ENCODE data around the gene THAP7.

Gene THAP7

DNA sequence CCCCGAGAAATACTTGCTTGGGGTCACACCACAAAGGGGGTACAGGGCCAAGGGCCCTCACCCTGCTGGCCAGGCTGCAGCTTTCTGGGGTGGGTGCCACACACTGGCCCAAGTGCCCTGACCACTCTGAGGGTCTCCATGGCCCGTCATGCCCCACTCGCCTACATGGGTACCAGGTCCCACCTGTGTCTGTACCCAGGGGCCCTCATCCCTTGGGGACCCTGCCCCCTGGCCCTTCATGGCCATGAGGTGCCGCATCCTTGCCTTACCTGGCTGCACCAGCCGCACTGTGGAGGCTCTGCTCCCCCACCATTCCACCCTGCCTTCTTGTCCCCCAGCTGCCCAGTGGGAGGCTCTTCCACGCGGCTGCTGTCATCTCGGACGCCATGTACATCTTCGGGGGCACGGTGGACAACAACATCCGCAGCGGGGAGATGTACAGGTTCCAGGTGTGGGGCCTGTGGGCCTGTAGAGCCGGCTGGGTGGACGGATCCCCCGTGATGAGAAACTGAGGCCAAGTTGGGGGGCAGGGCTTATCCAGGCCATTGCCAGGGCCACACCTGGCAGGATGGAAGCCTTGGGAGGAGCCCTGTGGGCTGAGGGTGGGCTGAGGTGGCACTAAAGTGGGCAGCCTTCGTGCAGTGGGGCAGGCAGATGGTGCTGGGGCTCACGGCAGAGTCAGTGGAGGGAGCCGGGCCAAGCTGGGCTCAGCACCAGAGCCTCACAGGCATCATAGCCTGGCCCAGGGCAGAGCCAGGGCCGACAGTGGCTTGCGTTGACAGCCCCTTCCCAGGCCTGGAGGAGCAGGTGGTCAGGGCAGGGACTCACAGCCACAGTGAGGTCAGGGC, 9.2 kb downstream of the THAP7 start:
- no peak for DNase-seq

DNA sequence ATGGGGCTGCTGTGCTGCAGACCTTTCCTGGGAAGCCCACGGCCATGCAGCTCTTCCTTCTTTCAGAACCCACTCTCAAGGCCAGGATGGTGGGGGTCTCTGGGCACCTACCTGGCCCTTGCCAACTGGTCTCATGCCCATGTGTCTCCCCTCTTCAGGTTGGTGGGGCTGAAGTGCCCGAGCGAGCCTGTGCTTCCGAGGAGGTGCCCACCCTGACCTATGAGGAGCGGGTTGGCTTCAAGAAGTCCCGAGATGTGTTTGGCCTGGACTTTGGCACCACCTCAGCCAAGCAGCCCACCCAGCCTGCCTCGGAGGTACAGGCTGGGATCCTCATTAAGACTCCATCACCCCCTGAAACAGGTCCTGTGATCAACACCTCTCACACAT, 9.9 kb downstream of the THAP7 start:
- DNase-seq, result no peak

DNA sequence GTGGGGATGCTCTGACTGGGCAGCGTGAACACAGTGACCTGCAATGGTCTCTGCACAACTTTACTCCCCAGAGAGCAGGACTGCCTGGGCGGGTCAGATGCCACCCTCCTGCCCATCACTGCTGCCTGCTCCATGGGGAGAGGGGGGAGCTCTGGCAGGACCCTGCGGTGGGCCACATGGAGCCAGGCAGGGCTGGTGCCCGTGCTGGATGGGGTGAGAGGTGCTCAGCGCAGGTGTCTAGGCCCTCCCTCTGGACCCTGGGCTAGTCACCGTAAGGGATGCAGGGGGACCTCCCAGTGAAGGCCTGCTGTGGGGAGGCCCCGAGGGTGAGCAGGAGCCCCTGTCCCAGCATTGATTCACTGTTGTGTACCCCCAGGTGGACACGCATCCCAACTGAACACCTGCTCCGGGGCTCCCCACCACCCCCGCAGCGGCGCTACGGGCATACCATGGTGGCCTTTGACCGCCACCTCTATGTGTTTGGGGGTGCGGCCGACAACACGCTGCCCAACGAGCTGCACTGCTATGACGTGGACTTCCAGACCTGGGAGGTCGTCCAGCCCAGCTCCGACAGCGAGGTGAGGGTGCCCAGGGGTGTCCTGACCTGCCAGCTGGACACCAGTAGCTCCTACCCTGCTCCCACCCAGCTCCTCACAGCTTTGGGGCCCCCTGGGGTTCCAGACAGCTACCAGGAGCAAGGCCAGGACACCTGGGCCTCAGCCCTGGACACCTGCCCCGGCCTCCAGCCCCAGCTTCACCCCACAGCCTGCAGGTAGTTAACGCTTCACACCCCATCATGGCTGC, 10.5 kb downstream of the THAP7 start:
- no peak for DNase-seq

DNA sequence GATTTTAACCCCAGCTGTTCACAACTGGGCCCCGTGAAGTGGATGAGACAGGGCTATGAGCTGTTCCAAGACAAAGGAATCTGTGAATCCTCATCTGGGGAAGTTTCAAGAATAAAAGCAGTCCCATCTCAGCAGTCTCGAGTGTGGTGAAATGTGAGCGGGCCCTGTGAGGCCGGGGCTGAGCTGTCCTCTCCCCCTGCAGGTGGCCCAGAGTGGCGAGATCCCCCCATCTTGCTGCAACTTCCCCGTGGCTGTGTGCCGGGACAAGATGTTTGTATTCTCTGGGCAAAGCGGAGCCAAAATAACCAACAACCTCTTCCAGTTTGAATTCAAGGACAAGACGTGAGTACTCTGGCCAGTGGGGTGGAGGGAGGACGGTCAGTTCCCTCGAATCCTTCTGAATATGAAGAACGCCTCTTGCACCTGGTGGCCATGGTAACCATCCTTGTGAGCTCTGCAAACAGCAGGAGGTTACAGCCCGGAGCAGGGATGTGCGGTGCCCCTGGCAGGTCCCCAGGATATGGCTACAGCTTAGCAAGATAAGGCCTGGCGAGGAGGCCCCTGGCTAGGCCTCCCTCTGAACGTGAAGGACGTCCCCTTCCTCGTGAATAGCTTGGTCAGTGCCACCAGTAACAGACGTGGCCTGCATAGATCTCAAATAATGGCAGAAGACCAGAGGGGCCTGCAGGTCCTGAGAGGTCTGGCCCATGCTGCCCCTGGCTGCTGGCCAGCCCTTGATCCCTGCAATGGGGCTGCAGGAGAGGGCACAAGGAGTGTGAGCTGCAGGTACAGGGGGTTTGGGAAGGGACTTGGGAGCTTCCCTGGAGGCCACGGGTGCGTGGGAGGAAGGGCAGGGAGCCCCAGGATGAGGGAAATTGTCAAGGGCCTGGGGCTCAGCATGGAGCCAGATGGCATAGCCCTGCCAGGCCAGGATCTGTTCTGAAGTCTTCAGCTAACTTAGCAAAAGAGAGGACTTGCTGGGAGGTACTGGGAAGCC, 11.4 kb downstream of the THAP7 start:
- DNase-seq, result no peak

DNA sequence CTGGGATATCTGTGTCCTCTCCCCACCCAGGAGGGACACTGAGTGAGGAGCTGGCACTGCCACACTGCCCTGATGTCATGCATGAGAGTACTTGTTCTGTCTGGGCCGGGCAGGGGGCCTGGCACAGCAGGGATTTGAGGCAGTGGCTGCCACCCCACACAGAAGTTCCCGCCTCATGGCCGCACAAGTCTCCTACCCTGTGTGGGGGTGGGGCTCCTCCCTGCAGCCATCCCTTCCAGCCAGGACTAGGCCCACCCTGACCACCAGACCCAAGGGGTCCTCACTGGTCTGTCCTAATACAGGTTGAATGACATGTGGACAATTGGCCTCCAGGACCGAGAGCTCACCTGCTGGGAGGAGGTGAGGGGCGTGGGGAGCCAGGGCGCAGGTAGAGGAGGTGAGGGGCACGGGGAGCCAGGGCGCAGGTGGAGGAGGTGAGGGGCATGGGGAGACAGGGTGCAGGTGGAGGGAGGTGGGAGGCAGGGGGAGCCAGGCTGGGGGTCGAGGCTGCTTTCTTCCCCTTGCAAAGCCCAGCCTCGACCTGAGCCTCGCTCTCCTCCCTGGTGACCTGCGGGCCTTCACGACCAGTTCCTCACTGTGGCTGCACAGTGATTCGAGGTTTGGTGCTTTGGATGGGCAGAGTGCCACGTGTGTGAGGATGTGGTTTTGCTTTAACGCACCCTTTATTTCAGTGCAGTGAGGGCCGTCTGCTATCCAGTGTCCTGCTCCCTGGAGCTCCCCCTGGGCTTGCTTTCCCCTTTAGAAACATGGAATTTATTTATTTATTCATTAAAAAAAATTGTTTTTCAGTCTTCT, 12.4 kb downstream of the THAP7 start:
- DNase-seq, result no peak

DNA sequence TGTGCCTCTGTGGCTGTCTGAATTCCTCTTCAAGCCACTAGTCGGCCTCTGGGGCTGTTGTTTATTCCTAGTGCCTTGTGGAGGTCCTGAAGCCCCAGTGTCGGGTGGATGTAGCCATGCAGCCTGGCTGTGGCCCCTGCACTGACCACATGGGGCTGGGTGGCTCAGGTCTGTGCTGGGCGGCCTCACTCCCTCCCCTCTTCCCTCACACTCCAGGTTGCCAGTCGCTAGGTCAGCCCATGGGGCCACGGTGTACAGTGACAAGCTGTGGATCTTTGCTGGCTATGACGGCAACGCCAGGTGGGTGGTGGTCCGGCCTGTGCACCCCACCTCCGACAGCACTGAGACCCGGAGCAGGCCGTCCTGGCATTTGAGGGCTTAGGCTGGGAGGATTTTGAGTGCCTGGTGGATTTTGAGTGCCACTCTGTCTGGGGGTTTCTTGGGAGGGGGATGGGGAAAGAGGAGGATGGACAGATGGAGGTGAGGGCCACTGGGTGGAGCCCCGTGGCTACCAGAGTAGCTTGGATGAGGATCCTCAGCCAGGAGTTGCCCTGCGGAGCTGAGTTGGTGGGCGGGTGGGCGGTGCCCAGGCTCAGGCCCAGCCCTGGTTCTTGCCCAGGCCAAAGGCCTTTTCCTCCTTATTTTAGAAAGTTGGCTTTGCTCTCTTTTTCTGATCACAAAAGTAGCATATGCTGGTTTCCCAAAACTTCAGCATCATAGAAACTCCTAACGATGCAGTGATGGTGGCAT, 13.2 kb downstream of the THAP7 start:
- no peak for DNase-seq

DNA sequence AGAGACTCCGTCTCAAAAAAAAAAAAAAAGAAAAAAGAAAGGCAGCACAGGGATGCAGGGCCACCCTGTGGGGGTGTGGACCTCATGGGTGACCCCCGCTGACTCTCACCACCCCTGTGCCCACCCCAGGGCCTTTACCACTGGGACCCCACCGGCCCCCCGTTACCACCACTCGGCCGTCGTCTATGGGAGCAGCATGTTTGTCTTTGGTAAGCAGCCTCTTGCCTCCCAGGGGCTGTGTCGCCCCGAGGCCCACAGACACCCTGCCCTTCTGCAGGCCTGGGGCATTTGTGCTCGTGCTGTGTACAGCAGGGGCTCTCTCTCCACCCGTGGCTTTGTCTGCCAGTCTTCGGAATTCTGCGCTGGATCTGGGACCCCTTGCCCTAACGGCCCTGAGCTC, 14.5 kb downstream of the THAP7 start:
- DNase-seq, result no peak

DNA sequence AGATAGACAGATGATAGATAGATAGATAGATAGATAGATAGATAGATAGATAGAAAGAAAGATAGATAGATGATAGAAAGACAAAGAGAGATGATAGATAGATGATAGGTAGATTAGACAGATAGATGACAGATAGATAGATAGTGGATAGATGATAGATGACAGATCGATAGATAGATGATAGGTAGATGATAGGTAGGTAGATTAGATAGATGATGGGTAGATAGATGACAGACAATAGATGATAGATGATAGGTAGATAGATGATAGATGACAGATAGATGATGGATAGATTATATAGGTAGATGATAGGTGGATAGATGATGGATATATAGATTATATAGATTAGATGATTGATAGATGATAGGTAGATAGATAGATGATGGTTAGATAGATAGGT, 15.6 kb downstream of the THAP7 start:
- no peak for DNase-seq

DNA sequence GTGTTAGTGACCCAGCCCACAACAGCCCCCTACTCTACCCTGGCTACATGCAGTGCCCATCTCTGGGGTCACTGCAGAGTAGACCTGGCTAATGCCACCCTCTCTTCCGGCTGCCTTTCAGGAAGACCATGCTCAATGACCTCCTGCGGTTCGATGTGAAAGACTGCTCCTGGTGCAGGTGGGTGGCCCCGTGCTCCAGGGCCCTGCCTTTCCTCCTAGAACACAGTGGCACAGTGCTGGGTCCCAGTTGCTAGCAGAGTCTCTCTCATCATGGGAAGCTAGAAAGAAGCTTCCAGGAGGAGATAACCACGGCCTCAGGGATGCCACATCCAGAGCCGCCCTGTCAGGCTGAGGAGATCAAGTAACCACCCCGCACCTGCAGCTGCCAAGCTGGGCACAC, 16.2 kb downstream of the THAP7 start:
- DNase-seq, result no peak

DNA sequence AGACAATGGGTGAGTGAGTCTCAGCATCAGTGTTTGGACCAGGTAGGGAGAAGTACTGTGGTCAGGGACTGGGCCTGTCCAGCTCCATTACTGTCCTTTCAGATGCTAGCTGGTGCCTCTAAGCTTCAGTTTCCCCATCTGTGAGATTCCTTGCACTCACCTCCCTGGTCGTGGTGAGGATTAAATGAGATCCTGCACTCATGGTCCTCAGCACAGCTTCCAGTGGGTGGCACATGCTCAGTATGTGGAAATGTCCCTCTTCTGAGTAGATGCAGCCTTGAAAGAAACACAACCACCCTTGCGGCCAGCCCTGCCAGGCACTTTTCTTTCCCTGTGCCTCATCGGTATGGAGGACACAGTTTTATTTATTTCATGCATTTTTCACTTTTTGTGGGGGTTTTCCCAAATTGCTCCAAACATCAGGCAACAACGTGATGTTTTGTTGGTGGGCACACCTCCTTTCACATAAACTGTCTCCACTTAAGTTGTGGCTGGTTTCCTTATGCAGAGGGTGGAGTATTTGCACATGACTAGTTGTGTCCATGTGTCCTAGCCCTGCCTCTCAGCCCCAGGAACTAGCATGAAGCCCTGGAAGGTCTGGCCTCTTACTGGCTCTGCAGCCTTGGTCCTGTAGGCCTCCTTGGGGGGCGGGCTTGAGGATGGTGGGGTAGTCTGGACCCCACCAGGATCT, 18.7 kb downstream of the THAP7 start:
- no peak for DNase-seq

DNA sequence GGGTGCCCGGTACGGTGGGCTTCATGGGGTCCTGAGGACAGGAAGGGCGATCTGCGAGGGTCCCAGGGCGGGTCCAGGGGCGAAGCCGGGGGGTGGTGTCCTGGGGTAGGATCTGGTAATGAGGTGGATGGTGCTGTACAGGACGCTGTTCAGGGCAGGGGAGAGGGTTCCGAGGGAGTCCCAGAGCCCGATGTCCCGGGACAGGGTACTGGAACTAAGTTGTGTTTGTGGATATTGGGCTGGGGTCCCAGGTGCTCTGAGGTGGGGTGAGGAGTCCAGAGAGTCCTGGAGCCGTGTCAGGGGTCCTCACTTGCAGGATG, 19.4 kb downstream of the THAP7 start:
- DNase-seq, result no peak

DNA sequence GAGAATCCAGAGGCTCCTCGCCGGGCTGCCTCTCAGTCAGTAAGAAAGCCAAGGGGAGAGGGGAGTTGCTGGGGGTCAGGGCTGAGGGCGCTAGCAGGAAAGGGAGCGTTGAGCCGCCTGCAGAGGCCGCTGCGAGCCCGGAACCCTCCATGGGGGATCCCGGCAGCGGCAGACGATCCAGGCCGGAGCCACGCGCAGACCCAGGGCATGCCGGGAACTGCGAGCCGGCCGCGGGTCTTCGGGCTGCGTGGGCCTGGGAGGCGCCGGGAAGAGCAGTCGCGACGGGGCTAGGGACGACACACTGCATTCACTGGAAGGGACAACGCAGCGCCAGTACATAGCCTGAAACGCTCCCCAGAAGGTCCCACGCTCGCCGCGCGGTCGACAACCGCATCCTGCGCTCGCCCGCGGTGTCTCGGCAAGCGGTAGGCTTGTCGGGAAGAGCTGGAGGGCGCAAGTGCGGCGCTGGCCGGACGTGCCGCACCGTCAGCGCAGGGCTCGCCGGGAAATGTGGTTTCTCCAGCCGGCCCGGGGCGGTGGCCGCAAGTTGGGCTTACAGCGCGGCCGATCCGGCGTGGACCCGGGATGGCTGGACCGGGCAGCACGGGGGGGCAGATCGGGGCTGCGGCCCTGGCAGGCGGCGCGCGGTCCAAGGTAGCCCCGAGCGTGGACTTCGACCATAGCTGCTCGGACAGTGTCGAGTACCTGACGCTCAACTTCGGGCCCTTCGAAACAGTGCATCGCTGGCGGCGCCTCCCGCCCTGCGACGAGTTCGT, 19.9 kb downstream of the THAP7 start, which contains the start of gene LZTR1:
Gene LZTR1, plus strand, starts transcription at position 511 of the 776 bp plus-strand sequence. Its CDS starts 75 bp downstream, at position 586.
- peak; percentile 70 for DNase-seq

DNA sequence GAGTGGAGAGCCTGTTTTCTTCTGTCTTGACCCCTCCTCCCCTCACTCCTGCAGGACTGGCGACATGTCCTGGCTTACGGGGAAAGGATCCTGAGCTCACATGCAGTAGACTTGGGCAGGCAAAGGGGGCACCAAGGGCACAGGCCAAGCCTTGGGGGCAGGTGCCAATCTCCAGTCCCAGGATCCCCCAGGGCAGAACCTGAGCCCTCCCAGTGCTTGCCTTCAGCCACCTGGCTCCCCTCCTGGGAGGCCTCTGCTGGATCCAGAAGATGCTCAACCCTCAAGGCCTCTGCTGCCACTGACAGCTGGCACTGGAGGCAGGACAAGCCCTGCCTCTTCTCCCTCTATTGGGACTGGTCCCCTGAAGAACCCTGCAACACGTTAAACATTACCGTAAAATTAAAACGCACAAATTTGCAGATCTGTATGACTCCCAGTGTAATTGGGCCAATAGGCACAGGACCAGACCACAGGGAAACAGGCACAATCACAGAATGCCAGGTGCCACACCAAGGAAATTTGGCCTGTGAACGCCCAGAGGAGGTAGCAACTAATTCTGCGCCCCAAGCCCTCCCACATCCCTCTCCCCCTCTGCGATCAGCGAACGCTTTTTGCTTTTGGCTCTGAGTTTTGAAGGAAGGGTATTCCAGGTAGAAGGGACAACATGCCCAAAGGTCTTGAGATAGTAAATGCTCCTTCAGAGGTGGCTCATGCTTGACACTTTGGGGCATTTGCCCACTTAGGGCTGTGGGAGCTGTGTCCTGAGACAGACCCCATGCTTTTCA, 20.8 kb downstream of the THAP7 start:
- DNase-seq, result no peak

DNA sequence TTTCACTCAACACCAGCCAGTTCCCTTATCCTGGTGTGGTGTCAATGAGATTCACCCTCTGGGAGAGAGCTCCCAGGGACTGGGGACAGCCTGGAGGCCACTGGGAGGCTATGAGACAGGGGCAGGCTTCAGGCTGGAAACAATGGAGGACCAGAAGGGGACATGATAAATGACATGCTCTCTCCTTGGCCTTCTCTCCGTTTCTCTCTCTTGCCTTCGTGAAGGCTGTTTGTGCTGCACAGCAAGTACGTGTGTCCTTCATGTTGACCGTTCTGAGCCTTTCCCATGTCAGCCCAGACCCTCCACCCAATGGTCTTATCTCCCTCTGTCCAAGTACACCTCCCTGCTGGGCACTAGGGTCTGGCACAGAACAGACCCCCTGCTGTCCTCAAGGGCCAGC, 21.4 kb downstream of the THAP7 start:
- DNase-seq, result no peak

DNA sequence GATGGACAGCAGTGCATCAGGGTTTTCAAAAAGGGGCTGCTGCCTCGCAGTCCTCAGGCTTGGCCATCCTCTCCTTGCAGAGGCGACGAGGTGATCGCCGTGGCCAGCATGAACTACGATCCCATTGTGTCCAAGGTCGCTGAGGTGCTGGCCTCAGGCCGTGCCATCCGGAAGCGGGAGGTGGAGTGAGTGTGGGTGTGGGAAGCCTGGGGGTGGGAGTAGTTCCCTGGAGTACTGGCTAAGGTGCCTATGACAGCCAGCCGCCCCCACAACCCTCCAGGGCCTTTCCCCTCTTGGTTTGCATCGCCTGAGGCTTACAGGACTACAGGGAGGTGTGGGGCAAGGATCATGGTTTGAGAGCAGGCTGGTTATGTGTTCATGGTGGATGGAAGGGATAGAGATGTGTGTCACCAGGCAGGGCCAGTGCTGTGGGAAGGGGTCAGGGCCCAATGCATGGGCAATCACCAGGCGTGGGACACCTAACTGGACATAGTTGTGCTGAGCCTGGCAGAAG, 21.9 kb downstream of the THAP7 start:
- DNase-seq, result no peak

DNA sequence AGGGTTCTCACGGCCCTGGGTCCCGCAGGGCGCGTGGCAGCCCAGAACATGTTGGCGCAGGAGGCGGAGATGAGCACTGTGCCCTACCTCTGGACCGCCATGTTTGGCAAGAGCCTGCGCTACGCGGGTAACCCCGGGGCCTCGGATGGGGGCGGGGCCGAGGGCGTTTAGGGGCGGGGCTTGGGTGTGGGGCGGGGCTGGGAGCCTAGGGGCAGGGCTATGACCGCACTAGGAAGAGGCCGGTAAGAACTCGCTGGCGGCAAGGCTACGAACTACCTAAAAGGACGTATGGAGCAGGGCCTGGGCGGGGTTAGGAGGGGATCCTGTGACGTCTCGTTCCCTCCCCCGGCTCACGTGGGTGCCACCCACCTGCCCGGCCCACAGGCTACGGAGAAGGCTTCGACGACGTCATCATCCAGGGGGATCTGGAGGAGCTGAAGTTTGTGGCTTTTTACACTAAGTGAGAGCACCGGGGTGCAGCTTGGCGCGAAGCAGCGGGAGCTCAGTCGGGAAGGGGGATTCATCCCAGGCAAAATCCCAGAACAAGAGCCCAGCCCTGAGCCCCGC, 22.6 kb downstream of the THAP7 start:
- DNase-seq, result no peak

DNA sequence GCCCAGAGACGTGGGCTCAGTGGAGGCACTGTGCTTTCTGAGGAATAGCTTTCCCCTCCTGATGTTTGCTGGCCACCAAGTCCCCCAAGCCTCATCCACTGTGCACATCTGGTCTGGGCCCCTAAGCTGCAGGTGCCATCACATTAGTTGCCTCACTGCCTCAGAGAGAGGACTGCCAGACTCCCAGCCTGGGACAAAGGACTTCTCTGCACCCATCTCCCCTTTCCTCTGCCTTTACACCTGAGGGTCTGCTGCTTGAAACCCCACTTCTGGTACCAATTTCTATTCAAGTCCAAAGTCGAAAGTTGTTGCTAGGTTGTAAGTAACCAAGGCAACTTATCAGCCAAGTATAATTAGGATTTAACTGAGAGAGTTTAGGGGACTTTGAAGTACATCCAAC, 23.5 kb downstream of the THAP7 start:
- DNase-seq, result no peak

DNA sequence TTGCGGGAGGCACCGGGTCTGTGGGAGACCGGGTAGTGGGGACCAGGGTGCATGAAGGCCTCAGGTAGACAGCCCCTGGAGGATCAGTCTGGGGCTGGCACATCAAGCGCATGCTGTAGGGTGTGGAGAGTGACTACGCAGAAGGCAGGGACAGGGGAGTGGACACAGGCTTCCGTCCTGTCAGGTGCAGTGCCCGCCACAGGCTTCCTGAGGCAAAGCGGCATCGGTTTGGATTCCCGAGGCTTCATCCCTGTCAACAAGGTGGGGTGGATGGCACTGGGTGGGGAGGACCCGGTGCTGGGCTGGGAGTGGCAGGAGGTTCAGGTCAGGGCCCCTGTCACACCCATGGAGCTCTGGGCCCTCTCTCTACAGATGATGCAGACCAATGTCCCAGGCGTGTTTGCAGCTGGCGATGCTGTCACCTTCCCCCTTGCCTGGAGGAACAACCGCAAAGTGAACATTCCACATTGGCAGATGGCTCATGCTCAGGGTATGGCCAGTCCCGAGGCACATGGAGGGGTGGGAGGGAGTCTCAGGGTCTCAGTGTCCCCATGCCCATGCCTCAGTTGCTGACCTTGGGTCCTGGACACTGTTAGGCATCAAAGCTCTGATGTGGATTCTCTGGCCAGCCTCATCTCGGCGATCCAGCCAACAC, 24.3 kb downstream of the THAP7 start:
- DNase-seq, result no peak

All from MV-4-11 (cell line).